CD14-positive monocyte (primary cell): ENCODE measurements around the gene MIS18BP1. TPM values are rescaled to one million over a fixed set of nuclear protein-coding genes. Genes with fewer than 3 reads are reported as not detected.
A peak's percentile ranks its signal among the peaks of the same experiment; 100 is the strongest.

ENCODE experiments used
- DNase-seq, 3 donors: peaks; one replicate each; pipeline ENCODE4 v3.0.0-alpha.2; 2011 to 2022
- H2AFZ ChIP-seq: 2 replicates; pipeline ENCODE4 v1.6.0; 2012; ENCODE audit warnings: mild to moderate bottlenecking, low read depth, low read length, inconsistent platforms; ENCODE audit not compliant: insufficient read depth, poor library complexity, severe bottlenecking
- H3K27ac ChIP-seq, 2 donors: 1 replicate in 1 of 2; 2 replicates in 1 of 2; pipeline ENCODE4 v1.5.1; 2012 to 2013; ENCODE audit warnings: low read length in 2 of 2, control low read depth in 1 of 2, inconsistent platforms in 1 of 2, low read depth in 1 of 2, mild to moderate bottlenecking in 1 of 2
- H3K27me3 ChIP-seq, 2 donors: one replicate each; pipeline versions ENCODE4 v1.6.0 to v1.6.1; 2011 to 2013; ENCODE audit warnings: low read length in 2 of 2; ENCODE audit not compliant: control insufficient read depth in 2 of 2, insufficient read depth in 2 of 2
- H3K36me3 ChIP-seq, 2 donors: replicated peaks in 1 of 2; 1 replicate in 1 of 2; 2 replicates in 1 of 2; pipeline versions ENCODE4 v1.5.1 to v1.6.1; 2012 to 2013; ENCODE audit warnings: low read length in 2 of 2, control low read depth in 1 of 2, inconsistent platforms in 1 of 2, mild to moderate bottlenecking in 1 of 2; ENCODE audit not compliant: insufficient read depth in 2 of 2, control insufficient read depth in 1 of 2
- H3K4me1 ChIP-seq, 2 donors: 1 replicate in 1 of 2; 2 replicates in 1 of 2; pipeline versions ENCODE4 v1.5.1 to v1.6.1; 2012 to 2013; ENCODE audit warnings: low read length in 2 of 2, control low read depth in 1 of 2, inconsistent platforms in 1 of 2, mild to moderate bottlenecking in 1 of 2, moderate library complexity in 1 of 2; ENCODE audit not compliant: insufficient read depth in 2 of 2, control insufficient read depth in 1 of 2
- H3K4me2 ChIP-seq: replicated peaks from 2 replicates; pipeline ENCODE3; 2012; ENCODE audit warnings: low read length, moderate library complexity, mild to moderate bottlenecking; ENCODE audit not compliant: poor library complexity, severe bottlenecking; ENCODE audit errors: extremely low read depth
- H3K4me3 ChIP-seq, 3 experiments: fragments of 200-600 bp in 1 of 3; sonication (generic) in 1 of 3; replicated peaks in 1 of 3; 1 replicate in 2 of 3; 2 replicates in 1 of 3; pipeline ENCODE4 v1.5.1; 2011 to 2013; ENCODE audit warnings: low read length in 3 of 3, mild to moderate bottlenecking in 3 of 3, control low read depth in 2 of 3, low read depth in 2 of 3, inconsistent platforms in 1 of 3, moderate library complexity in 1 of 3
- H3K79me2 ChIP-seq: 2 replicates; pipeline ENCODE4 v1.6.0; 2012; ENCODE audit warnings: mild to moderate bottlenecking, control low read depth, inconsistent platforms, low read length, moderate library complexity; ENCODE audit not compliant: insufficient read depth
- H3K9ac ChIP-seq: 2 replicates; pipeline ENCODE4 v1.6.0; 2017; ENCODE audit warnings: low read length, mild to moderate bottlenecking; ENCODE audit not compliant: insufficient read depth, poor library complexity, severe bottlenecking
- H3K9me3 ChIP-seq, 2 donors: replicated peaks in 1 of 2; 1 replicate in 1 of 2; 2 replicates in 1 of 2; pipeline versions ENCODE4 v1.5.1 to v1.6.1; 2012 to 2013; ENCODE audit warnings: low read length in 2 of 2, control low read depth in 1 of 2; ENCODE audit not compliant: control insufficient read depth in 1 of 2, insufficient read depth in 1 of 2
- H4K20me1 ChIP-seq: 2 replicates; pipeline ENCODE4 v1.6.0; 2012; ENCODE audit warnings: mild to moderate bottlenecking, low read length, control low read depth, moderate library complexity; ENCODE audit not compliant: insufficient read depth
- H3K27ac Mint-ChIP-seq, 7 donors: one replicate each; pipeline ENCODE4 v1.8.0; 2020; ENCODE audit warnings: mild to moderate bottlenecking in 7 of 7, mixed read lengths in 7 of 7, moderate library complexity in 6 of 7, inconsistent platforms in 2 of 7
- H3K27me3 Mint-ChIP-seq, 3 donors: one replicate each; pipeline ENCODE4 v1.8.0; 2021 to 2022; ENCODE audit warnings: low read depth in 3 of 3, mild to moderate bottlenecking in 3 of 3, mixed read lengths in 3 of 3, moderate library complexity in 3 of 3, inconsistent platforms in 1 of 3
- H3K36me3 Mint-ChIP-seq, 2 donors: one replicate each; pipeline ENCODE4 v1.8.0; 2020; ENCODE audit warnings: mixed read lengths in 2 of 2, inconsistent platforms in 1 of 2, mild to moderate bottlenecking in 1 of 2
- H3K4me1 Mint-ChIP-seq: one replicate; pipeline ENCODE4 v1.8.0; 2020; ENCODE audit warnings: mild to moderate bottlenecking, mixed read lengths
- H3K4me3 Mint-ChIP-seq, 2 donors: one replicate each; pipeline ENCODE4 v1.8.0; 2020; ENCODE audit warnings: mild to moderate bottlenecking in 2 of 2, mixed read lengths in 2 of 2, moderate library complexity in 1 of 2
- H3K9me3 Mint-ChIP-seq, 7 donors: one replicate each; pipeline ENCODE4 v1.8.0; 2020 to 2022; ENCODE audit warnings: mixed read lengths in 7 of 7, mild to moderate bottlenecking in 6 of 7, moderate library complexity in 6 of 7, inconsistent platforms in 2 of 7
- CTCF ChIP-seq: fragments of 200-600 bp; IDR thresholded peaks from one replicate; pipeline ENCODE4 v1.8.0; 2022; ENCODE audit warnings: antibody characterized with exemption, mild to moderate bottlenecking
- WGBS: methylation state at CpG from one replicate; pipeline ENCODE4 v1.1.5; 2013; ENCODE audit warnings: missing lambda C conversion rate; ENCODE audit not compliant: insufficient coverage; 5-methylcytosine and 5-hydroxymethylcytosine counted together
- intact Hi-C, 2 donors: fragments of 100-400 bp; cut with micrococcal nuclease; formaldehyde crosslinking; loops; one replicate each; pipeline versions ENCODE4 v1.15.0 to v1.15.1; 2023
- polyA plus RNA-seq, 3 donors: library from polyadenylated mRNA; depleted of rRNA in 1 of 3; unstranded in 2 of 3; stranded (reverse) in 1 of 3; fragments of 300-500 nt in 2 of 3; fragments of >200 nt in 1 of 3; fragmentation: Illumina TruSeq in 2 of 3; gene quantifications; 1 replicate in 2 of 3; 2 replicates in 1 of 3; pipeline ENCODE4 v1.2.3, GENCODE V29; 2012 to 2021

The MIS18BP1 gene
- polyA plus RNA-seq, 3 donors: 39.2 to 61.8 (median 45.6) TPM

- Mint-ChIP-seq H3K9me3 (peaks cover 6 to 18% (median 11%) of the 10 kb centered on the region in 7 donors), H3K27me3 (peaks cover 0 to 1% (median 0%) of the 10 kb centered on the region in 3 donors), H3K36me3 (peaks cover 0 to 5% of the 10 kb centered on the region in 2 donors), H3K27ac (peak overlapping the region; percentile 82 to 98 (median 95)), H3K4me1 (peaks cover 47% of the 10 kb centered on the region), H3K4me3 (peak overlapping the region; percentile 90 to 93)
- intact Hi-C loops: loop anchor here (2.0 to 5.0 kb wide), 3 partner anchors 118 to 290 kb away; partner anchors contain the start of genes FANCM (in 2 of the 2), FKBP3 (in 2 of the 2), KLHL28 (in 1 of the 2) and PRPF39 (in 1 of the 2)
- Histone ChIP-seq H3K27ac (peak overlapping the region; percentile 83 to 93), H3K4me1 (peaks cover 54 to 65% of the 10 kb centered on the region in 2 donors), H3K9ac (peak overlapping the region; percentile 74), H3K27me3 (no peaks in the 10 kb centered on the region), H3K4me3 (peak overlapping the region; percentile 94 to 98 (median 95)), H3K36me3 (no peaks in the 10 kb centered on the region), H3K79me2 (peaks cover 41% of the 10 kb centered on the region), H2AFZ (peak overlapping the region; percentile 88), H3K4me2 (peak overlapping the region; percentile 94), H4K20me1 (peaks cover 22% of the 10 kb centered on the region), H3K9me3 (peaks cover 6 to 8% of the 10 kb centered on the region in 2 donors)
- TF ChIP-seq CTCF: no peak
- WGBS: 0% methylated on average over 11 of the region's 26 CpGs
- DNase-seq: no peak
Observed at GRCh38 chr14:45252366-45253069, 484 bp downstream of the MIS18BP1 start.

- no peak overlapping the region for H2AFZ ChIP-seq
- H3K27ac ChIP-seq: peak overlapping the region in 1 of 2 donors; percentile 83
- Mint-ChIP-seq H3K27me3 (peaks cover 0 to 1% (median 0%) of the 10 kb centered on the region in 3 donors), H3K36me3 (peaks cover 0 to 2% of the 10 kb centered on the region in 2 donors), H3K9me3 (peaks cover 3 to 14% (median 8%) of the 10 kb centered on the region in 7 donors), H3K27ac (peak overlapping the region; percentile 79 to 96 (median 92)), H3K4me1 (peaks cover 47% of the 10 kb centered on the region), H3K4me3 (peak overlapping the region; percentile 90 to 93)
- H3K4me1 ChIP-seq: peaks cover 60 to 70% of the 10 kb centered on the region in 2 donors
- H3K9ac ChIP-seq: peak overlapping the region; percentile 74
- H4K20me1 ChIP-seq: peaks cover 27% of the 10 kb centered on the region
- H3K4me3 ChIP-seq: peak overlapping the region; percentile 94 to 98 (median 95)
- H3K27me3 ChIP-seq: no peaks in the 10 kb centered on the region
- peak; percentile 79 to 95 (median 90) for DNase-seq
- H3K36me3 ChIP-seq: no peaks in the 10 kb centered on the region
- intact Hi-C loops: loop anchor here (2.0 to 5.0 kb wide), 3 partner anchors 117 to 290 kb away; partner anchors contain the start of genes FANCM (in 2 of the 2), FKBP3 (in 2 of the 2), KLHL28 (in 1 of the 2) and PRPF39 (in 1 of the 2)
- 0% methylated on average over 1 of the region's 5 CpGs for WGBS
- H3K4me2 ChIP-seq: peak overlapping the region; percentile 94
- peaks cover 41% of the 10 kb centered on the region for H3K79me2 ChIP-seq
- H3K9me3 ChIP-seq: peaks cover 0 to 8% of the 10 kb centered on the region in 2 donors
- TF ChIP-seq CTCF: no peak
Observed at GRCh38 chr14:45251912-45252311, 1.1 kb downstream of the MIS18BP1 start.
